Stimulated activated CD8-positive, alpha-beta memory T cell treated with anti-CD3 and anti-CD28 coated beads, Interleukin-2, amount 100 ng/mL, for 48 hours (primary cell): ENCODE measurements around the gene CDCA8.
"Not testable (repeated sequence)": the region's sequence is repeated elsewhere in the genome, so short reads cannot be mapped to it uniquely, and the experiment has no call there.

Experiments used
- DNase-seq, 2 donors: peaks; one replicate each; pipeline ENCODE4 v3.0.0-alpha.2; 2020; ENCODE audit warnings: low read depth in 2 of 2

CDCA8 gene

DNA sequence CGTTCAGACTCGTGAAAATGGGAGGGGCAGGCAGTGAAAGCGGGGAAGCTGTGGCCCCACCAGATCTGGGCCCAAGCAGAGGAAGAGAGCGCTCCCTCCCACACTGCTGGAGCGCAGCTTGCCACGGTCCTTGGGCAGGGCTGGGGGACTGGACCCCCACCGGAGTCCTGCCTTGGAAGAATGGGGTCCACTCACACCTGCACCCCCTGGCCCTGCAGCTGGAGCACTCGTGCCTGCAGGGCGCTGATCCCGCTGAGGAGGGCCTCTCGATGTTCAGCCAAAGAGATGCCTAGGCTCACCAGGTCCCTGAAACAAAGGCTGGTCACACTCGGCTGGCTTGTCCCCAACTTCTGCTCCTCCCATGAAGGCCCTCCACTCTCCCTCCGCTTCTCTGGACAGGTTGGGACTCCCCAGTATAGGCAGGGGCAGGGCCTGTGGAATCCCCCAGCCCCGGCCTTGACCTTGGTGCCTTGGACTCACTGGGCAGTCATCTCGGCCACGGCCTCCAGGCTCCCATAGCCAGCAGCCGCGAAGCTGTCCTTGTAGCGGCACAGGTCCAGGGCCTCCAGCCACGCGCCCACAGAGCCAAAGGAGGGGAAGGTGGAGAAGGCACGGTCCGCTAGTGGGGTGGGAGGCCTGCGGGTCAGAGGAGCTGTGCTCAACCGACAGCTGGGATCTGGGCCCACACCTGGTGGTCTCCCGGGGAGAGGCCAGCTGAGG lies 26.0 kb downstream of the CDCA8 start:
- no peak for DNase-seq

- DNase-seq, result no peak
These were observed 26.7 kb downstream of the CDCA8 start for GRCh38 chr1:37718901-37719571.

GRCh38 chr1:37719572-37720195 lies 27.4 kb downstream of the CDCA8 start:
- DNase-seq, result no peak

DNA sequence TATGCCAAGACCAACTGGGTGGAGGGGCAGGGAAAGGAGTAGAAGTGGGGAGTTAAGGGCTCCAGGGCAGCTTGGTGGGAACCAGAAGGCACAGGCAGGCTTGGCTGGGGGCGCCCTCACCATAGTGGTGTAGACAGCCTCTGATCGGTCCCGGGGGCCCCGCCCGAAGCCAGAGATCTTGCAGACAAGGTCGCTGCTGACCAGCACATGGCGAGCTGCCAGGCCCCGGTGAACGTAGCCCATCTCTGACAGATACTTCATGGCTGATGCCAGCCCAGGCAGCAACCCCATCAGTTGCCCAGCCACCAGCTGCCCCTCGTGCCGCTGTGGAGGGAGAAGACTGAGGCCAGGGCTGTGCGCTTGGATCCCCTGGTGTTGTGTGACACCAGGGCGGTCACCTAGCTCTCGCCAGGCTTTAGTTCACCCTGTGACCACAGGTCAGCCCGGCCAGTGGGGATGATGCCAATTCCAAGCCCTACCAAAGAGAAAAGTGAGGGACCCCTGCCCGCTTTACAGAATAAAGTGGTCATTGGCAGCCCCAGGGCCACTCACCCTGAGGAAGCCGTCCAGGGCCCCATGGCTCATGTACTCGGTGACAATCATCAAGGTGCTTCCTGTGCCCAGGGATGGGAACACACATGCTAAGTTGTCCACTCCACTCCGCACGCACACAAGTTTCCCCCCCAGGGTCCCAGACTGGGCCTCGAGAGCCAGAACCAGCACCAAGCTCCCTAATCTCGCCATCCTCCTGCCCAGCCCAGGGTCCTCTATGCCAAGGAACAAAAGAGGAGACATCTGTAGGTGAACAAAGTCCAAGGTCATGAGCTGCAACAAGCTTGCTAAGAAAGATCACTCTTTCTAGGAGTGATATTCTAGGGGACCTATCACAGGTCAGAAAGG lies 28.2 kb downstream of the CDCA8 start:
- no peak for DNase-seq

- no peak for DNase-seq
These were observed 29.2 kb downstream of the CDCA8 start for GRCh38 chr1:37721565-37721964.

DNA sequence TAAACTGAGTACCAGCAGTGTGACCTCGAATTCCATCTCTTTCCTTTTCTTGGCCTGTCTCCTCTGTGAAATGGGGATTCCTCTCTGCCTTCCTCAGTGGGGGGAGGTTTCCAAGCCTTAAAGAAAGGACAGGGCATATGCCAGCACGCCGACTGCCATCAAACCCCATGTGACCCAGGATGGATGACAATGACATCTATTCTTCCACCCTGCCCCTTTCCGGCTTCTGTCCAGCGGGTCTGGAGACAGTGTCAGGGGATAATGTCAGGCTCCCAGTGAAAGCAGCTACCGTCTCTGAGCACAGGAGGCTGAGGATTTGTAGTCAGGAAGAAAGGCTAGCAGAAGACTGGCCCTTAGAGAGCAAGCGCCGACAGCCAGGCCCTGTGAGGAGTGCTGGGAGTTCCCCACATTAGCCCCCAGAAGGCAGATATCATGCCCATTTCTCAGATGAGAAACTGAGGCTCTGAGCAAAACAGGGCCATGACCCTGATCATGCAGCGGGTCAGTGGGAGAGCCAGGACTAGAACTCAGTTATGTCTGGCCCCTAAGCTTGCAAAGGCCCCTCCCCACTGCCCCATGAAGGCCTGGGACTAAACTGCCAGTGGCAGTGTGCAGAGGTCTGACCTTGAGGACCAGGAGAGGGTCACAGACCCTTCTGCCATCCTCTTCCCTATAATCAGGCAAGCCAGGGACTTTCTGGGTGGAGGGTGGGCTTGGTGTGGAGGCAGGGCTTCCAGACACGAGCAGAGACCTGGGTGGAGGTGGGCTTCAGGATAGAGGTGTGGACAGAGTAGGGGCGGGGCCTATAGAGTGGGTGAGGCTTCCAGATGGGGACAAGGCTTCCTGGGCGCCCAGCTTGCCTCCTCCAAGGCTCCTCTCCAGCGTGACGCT lies 30.1 kb downstream of the CDCA8 start:
- no peak for DNase-seq

GRCh38 chr1:37723072-37723389 lies 30.7 kb downstream of the CDCA8 start:
- no peak for DNase-seq

DNA sequence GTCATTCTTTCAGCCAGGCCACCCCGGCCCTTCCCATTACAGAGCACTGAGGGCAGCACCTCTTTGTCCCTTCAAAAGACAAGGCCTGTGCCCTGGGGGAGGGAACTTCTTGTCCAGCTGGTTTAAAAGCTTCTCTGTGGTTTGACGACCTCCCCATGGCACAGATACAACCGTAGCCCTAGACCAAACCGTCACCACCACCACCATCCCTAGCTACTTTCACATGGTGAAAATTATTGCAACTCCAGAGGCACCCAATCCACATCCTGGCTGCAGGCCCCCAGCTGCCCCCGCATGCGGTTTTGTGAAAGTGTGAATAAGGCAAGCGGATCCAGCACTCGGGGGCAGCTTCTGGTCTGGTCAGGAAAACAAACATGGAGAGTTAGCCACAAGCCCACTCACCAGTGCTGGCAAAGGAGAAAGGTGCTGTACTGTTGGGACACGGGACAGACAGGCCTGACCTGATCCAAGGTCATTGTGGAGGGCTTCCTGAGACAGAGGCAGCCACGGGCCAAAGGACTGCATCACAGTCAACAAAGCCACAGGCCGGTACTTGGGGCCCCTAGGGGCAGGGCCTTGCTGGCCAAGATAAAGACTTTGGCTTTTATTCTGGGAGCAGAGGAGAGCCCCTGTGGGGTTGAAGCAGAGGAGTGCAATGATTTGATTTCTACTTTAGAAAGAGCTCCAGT lies 31.2 kb downstream of the CDCA8 start:
- DNase-seq, result no peak

DNA sequence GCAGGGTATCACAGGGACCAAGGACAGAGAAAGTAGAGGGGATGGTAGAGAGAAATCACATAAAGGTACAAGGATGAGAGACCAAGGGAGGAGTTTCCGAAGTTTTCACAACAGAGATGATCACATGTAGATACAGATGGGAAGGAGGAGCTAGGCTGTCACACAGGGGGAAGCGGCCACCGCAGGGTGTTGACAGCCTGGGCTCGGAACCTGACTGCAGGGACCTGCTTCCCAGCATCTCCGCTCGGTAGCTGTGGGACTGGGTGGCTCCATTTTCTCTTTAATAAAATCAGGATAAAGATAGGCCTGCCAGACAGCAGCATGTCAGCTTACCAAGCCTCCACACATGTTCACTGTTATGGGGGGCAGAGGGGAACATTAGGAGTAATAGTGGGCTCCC lies 32.3 kb downstream of the CDCA8 start:
- no peak for DNase-seq

- DNase-seq, result no peak
These were observed 33.7 kb downstream of the CDCA8 start for GRCh38 chr1:37725851-37726613.

- no peak for DNase-seq
These were observed 34.7 kb downstream of the CDCA8 start for GRCh38 chr1:37726751-37727585.

GRCh38 chr1:37728416-37728815 lies 36.1 kb downstream of the CDCA8 start:
- DNase-seq, result no peak

DNA sequence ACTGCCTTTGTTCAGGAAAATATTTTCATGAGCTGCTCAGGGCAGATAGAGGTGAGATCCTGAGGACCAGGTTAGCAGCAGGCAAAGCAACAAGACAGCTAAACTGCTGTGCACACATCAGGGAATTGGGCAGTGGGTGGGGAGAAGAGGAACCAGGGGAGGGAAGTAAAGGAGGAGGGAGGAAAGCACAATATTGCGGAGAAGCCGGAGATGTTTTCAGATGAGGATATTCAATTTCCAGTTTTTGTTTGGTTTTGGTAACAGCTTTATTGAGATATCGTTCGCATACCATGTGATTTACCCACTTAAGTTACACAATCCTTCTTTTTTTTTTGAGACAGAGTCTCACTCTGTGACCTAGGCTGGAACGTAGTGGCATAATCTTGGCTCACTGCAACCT lies 38.1 kb downstream of the CDCA8 start:
- DNase-seq, result no peak

DNA sequence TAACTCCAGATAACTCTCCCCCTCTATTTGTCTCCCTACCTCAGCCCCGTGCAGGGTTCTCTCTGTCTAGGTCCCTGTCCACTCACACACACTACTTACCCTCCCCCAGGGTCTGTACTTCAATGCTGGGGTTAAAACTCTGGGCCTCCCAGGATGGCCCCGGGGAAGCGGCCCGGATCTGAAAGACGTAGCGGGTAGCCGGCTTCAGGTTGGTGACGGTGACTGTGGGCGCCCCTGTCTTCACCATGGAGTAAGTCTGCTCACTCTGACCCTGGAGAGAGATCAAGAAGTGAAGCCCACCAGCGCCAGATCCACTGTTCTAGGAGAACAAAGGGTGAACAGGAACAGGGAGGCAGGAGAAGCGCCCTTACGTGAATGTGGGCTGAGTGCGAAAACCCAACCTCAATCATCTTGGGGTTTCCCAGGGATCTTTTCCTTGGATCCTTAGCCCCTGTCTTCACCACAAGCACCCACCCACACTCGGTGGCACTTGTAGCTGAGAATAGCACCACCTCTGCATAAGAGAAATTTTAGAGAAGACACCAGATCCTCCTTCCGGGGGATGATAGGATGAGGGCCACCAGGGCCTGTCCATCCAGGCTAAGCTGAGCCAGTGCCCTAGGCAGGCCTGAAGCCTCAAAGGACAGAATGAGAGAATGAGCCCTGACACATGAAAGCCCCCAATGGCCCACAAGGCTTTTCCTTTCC lies 39.1 kb downstream of the CDCA8 start:
- no peak for DNase-seq

DNA sequence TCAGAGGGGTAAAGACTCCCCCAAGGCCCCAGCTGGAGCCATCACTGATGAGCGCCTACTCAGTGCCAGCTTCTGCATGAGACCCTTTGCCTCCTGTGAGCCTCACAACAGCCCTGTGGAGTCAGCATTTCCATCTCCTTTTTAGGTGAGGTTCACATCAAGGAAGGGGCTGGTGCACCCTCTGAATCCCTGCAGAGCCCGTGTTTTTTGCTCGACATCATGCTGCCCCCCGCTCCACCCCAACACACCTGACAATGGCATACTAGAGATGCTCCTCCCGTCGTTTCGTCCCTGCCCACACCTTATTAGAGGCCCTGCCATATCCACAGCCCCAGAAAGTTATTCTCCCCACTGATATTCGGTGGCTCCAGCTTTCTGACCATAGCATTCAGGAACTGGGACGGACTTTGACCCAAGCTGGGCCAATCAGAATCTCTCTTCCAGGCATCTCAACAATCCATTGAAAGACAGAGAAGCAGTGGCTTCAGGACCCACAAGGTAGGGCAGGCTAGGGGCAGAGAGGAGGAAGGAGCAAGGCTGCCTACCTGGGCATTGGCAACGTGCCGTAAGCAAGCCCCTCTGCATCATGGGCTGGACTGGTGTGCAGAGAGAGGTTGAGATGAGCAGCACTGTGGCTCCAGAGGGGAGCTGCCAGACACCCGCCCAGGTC lies 39.9 kb downstream of the CDCA8 start:
- DNase-seq, result no peak

DNA sequence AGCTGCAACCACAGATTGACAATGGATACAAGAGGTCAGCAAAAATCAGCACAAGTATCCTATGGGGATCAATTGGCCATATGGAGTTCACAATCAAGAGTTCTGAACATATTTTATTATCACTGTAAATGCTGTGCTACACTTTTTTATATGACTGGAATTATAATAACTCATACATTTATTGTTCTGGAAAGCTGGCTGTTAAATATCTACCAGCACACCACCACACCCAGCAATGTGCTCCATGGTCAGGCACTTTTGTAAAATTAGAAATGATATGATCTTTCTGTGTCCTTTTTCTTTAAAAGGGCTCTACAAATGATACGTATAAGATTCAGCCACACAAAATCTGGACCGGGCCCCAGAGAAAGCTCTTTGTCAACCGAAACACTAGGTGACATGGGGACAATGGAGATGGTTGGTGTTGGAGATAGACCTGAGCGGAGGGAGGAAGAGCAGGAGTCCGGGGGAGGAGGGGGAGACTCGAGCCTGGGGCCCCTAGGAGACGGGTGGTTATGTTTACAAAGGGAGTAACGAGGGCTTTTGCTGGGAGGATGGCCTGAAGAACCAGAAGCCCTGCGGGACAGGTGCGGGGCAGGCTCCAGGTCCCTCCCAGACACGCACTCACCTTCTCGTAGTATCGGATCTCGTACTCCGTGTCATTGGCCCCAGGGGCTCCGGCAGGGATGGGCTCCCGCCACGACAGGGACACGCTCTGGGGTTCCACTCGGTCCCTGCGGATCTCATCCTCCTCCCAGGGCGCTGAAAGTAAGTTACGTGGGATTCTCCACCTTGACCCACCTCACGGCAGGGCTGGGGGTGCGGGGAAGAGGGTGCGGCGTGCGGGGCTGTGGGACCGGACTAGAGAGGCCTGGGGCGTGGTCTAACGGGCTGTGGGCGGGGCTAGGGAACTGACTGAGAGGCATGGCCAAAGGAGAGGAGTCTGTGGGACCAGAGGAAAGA lies 42.6 kb downstream of the CDCA8 start:
- no peak for DNase-seq

GRCh38 chr1:37737975-37738374 lies 45.7 kb downstream of the CDCA8 start:
- DNase-seq, result not testable (repeated sequence)
